GM19452 (cell line): Measurements from ENCODE around the gene ACO2.
"Not testable (repeated sequence)": the region's sequence is repeated elsewhere in the genome, so short reads cannot be mapped to it uniquely, and the experiment has no call there.

Experiments used
- ATAC-seq: cut with Tn5 transposase; IDR thresholded peaks from one replicate; pipeline ENCODE4 v1.9.1; 2021; ENCODE audit not compliant: unreplicated experiment

Gene ACO2

GRCh38 chr22:41561788-41562187 lies 92.9 kb downstream of the ACO2 start:
- no peak for ATAC-seq

DNA sequence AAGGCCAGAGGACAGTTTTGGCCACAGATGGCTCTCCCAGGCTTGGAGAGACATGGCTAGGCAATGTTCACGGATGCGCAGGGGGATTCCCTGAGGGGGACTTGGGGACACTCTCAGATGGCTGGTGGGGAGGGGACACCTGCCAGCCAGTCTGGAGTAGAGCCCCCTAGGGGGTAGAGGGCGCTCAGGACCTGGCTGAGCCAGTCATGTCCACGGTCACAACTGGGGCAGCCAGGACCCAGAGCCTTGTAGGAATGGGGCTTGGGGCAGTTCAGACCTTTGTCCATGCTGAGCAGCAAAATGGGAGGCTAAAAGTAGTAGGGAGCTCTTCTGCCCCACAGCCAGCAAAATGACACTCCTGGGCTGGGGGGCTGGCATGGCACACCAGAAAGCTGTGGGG lies 93.5 kb downstream of the ACO2 start:
- ATAC-seq, result no peak

DNA sequence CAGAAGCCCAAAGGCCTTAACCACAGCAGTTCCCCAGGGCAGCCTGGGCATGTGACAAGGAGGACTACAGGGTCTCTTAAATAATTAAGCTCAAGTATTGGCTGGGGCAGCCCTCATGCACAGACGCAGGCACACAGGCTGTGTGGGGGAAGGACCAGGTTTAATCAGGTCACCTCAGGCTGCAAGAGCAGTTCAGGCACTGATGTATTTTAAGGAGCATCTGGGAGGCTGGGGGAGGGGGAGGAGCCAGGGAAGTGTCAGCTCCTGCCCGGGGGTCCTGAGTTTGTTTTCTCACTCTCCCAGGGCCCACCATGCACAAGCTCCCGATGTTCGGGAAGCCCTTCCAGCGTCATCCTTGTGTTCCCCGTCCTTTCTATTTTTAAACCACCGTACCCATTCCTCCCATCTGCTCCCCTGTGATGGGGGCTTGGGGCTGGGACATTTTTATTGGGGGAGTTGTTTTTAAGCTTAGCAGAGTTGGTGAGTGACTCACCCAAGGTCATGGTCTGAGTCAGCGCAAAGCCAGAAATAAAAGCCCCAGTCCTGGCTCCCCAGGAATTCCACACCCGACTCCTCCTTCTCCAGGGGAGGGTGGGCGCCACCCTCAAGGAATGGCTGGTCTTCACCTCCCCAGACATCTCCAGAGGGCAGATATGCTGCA lies 94.3 kb downstream of the ACO2 start:
- ATAC-seq, result no peak

DNA sequence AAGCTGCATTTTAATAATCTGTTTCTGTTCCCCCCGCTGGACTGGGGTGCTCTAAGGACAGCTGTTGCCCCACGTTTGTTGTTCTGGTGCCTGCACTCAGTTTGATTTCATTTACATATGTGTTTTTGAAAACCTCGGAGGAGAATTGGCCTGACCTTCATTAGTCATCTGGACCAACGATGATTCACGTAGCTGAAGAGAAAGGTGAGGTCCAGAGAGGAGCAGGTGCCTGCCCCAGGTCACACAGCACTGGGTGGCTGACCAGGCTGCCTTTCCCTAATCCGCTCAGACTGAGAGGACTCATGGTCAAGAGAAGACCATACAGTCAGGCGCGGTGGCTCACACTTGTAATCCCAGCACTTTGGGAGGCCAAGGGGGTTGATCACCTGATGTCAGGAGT lies 95.6 kb downstream of the ACO2 start:
- ATAC-seq, result no peak

DNA sequence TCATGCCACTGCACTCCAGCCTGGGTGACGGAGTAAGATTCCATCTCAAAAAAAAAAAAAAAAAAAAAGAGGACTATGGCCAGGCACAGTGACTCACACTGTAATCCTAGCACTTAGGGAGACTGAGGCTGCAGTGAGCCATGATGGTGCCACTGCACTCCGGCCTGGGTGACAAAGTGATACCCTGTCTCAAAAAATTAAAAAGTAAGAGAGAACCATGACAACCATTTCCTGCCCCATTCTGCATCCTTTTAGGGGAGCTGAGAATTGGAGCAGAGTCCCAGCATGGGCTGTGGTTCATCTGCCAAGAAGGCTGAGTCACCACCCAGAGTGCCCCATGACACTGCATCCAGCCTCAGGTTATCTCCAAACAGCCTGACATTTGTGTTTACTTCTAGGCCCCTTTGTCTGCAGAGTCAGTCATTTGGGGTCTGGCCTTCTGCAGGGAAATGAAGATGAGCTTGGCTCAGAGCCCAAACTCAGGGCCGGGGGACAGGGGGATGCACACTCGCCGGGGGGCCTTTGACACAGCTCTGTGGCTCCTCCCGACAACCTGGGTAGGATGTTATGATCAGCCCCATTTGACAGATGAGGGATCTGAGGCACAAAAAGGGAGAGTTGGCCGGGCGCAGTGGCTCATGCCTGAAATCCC lies 96.6 kb downstream of the ACO2 start:
- ATAC-seq, result no peak

DNA sequence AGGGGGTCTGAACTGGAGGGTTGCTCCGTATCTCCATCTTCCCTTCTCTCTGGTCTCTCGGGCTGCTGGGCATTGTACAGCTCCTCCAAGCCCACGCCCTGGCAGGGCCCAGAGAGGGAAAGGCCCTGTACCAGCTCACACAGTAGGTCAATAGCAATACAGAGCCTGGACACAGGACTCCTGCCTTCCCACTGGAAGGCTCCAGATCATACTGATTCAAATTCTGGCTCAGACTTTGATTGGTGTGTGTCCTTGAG lies 98.5 kb downstream of the ACO2 start:
- ATAC-seq, result no peak

- ATAC-seq, result no peak
These were observed 99.9 kb downstream of the ACO2 start for GRCh38 chr22:41568811-41569210.

GRCh38 chr22:41570221-41570620 lies 101.3 kb downstream of the ACO2 start:
- ATAC-seq, result no peak

- ATAC-seq, result no peak
These were observed 102.9 kb downstream of the ACO2 start for GRCh38 chr22:41571786-41572185.

DNA sequence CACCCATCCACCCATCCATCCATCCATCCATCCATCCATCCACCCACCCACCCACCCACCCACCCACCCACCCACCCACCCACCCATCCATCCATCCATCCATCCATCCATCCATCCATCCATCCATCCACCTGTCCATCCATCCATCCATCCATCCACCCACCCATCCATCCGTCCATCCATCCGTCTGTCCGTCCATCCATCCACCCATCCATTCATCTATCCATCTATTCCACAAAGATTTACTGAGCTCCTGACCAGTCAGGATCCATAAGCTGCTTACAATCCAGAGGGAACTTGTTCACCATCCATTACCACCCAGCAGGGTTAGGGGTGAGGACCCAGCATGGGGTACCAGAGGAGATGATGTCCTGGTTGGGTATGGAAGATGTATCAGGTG lies 103.4 kb downstream of the ACO2 start:
- not testable (repeated sequence) for ATAC-seq

DNA sequence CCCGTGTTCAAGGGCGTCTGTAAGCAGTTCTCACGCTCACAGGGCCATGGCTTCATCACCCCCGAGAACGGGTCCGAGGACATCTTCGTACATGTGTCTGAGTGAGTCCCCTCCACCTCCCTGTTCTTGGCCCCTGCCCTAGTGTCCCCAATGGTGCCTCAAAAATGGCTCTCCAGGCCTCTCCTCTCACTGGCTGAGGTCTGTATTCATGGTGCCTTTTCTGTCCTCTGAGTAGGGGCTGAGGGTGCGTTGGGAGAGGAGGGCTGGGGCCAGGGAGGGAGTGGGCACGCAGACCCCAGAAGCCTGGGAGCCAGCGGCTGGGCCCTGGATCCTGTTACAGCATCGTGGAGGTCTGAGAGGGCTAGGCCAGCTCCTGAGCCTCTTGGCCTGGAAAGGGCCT lies 104.8 kb downstream of the ACO2 start:
- no peak for ATAC-seq

DNA sequence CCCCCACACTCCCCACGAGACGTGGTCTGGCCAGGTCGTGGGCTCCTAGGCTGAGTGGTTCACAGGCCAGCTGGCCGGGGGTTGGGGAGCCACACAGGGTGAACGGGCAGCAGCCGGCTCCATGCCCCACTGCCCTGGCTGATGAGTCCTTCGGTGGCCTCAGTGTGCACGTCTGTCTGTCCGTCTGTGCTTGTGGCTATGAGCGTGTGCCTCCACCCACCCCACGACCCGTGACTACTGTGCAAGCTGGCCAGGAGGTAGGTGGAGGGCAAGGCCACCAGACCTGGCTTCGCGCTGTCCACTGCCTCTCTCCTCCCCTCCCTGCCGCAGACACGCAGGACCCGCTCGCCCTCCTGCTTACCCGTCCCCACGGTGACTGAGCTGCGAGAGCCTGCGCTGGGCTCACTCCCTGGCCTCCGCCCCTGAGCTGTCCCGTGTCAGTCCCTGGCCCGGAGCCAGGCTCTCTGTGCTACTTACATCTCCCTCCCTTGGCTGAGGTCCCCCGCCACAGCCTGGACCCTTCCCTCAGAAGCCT lies 106.0 kb downstream of the ACO2 start:
- no peak for ATAC-seq

- no peak for ATAC-seq
These were observed 106.6 kb downstream of the ACO2 start for GRCh38 chr22:41575533-41575932.

GRCh38 chr22:41576877-41577276 lies 108.0 kb downstream of the ACO2 start:
- ATAC-seq, result no peak

DNA sequence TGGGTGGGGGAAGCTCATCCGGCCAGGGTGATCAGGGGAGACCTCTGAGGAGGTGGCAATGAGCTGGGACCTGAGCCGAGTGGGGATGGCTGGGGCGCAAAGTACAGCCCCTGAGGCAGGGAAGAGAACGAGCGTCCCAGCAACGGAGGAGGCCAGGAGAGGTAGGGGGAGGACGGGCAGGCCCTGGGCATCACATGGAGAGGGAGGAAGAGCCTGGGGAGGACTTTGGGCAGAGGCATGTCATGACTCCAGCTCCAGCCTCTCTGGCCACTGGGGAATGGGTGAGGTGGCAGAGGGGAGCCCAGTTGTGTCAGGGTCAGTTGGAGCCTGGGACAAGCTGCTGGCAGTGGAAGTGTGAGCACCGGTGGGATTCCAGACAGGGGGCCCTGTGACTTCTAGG lies 109.2 kb downstream of the ACO2 start:
- no peak for ATAC-seq
